Cortex of kidney (tissue), 1 donor: Measurements from ENCODE around the gene UCHL3.
"Not testable (repeated sequence)": the region's sequence is repeated elsewhere in the genome, so short reads cannot be mapped to it uniquely, and the experiment has no call there.

Source experiments
- DNase-seq: peaks from one replicate; lab custom pipeline; 2025; lab: John Stamatoyannopoulos, UW

Gene UCHL3

GRCh38 chr13:75549262-75550158, at the start of gene UCHL3:
Gene UCHL3, plus strand, starts transcription at chr13:75549791. Its CDS starts 30 bp downstream, at chr13:75549821.
- peak; percentile 46 for DNase-seq

- no peak for DNase-seq
Observed at GRCh38 chr13:75505327-75505726, 44.3 kb upstream of the UCHL3 start.

- no peak for DNase-seq
Observed at GRCh38 chr13:75506018-75506417, 43.6 kb upstream of the UCHL3 start.

- no peak for DNase-seq
Observed at GRCh38 chr13:75507027-75508001, 42.3 kb upstream of the UCHL3 start.

GRCh38 chr13:75508002-75508548, 41.5 kb upstream of the UCHL3 start:
- DNase-seq: no peak

GRCh38 chr13:75511051-75511625, 38.5 kb upstream of the UCHL3 start:
- no peak for DNase-seq

GRCh38 chr13:75512253-75512652, 37.3 kb upstream of the UCHL3 start:
- DNase-seq: no peak

- DNase-seq: no peak
Observed at GRCh38 chr13:75513271-75513670, 36.3 kb upstream of the UCHL3 start.

- DNase-seq: no peak
Observed at GRCh38 chr13:75514080-75514995, 35.3 kb upstream of the UCHL3 start.

- DNase-seq: no peak
Observed at GRCh38 chr13:75518439-75519088, 31.0 kb upstream of the UCHL3 start.

- DNase-seq: no peak
Observed at GRCh38 chr13:75521956-75522355, 27.6 kb upstream of the UCHL3 start.

GRCh38 chr13:75530549-75530961, 19.0 kb upstream of the UCHL3 start:
- no peak for DNase-seq

GRCh38 chr13:75533861-75534260, 15.7 kb upstream of the UCHL3 start:
- no peak for DNase-seq

- peak; percentile 37 for DNase-seq
Observed at GRCh38 chr13:75537401-75538365, 11.9 kb upstream of the UCHL3 start, which contains the start of gene COMMD6. Gene COMMD6, minus strand, starts transcription at chr13:75537841. Its CDS starts 36 bp downstream, at chr13:75537805.

- DNase-seq: no peak
Observed at GRCh38 chr13:75541287-75541686, 8.3 kb upstream of the UCHL3 start.

- DNase-seq: no peak
Observed at GRCh38 chr13:75541961-75542360, 7.6 kb upstream of the UCHL3 start.

GRCh38 chr13:75544681-75545330, 4.8 kb upstream of the UCHL3 start:
- DNase-seq: no peak

- not testable (repeated sequence) for DNase-seq
Observed at GRCh38 chr13:75545386-75545785, 4.2 kb upstream of the UCHL3 start.
